ENCODE data around the gene TNS4. TPM values are rescaled to one million over a fixed set of nuclear protein-coding genes. Genes with fewer than 3 reads are reported as not detected.
A peak's percentile ranks its signal among the peaks of the same experiment; 100 is the strongest.

TNS4 gene
- total and polyA plus RNA-seq, 7 donors = 1.2 to 6.9 (median 1.8) TPM; not detected in 4

DNA sequence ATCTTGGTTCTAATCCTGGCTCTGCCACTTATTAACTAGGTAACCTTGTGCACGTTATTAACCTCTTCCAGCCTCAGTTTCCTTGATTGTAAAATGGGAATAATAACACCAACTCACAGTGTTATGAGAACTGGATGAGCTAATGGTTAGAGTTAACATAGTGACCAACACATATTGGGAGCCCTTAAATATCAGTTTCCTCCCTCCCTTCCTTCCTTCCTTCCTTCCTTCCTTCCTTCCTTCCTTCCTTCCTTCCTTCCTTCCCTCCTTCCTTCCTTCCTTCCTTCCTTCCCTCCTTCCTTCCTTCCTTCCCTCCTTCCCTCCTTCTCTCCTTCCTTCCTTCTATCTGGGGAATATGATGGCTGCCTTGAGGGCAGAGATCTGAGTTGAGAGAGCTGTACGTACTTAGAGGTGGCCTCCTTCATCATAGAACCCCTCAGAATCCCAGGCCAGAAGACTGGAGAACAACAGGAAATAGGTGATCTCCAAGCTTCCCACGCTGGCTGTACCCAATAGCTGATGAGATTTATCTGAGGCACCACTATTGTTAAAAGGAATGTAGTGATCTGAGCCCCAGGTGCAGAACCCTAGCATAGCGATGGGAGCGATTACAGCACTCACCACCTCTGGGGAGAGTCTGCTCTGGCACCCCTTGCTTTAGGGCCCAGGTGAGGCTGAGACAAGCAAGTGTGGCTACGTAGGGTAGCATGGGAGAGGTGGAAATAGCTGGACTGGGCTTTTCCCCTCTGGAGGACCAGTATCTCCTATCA is 37.7 kb upstream of the TNS4 start:
- peak overlapping the region; percentile 83 to 89 (median 84) for H3K27ac ChIP-seq
- intact Hi-C loops (cut with DNase I) = loop anchor here (5.0 kb wide), 1 partner anchor 557 kb away; the partner anchor contains the start of gene PSMD3
- peak; percentile 45 for DNase-seq
- no peaks in the 10 kb centered on the region for H3K27me3 ChIP-seq
- H3K36me3 ChIP-seq = no peaks in the 10 kb centered on the region
- TF ChIP-seq POLR2A (IDR thresholded peaks at IDR 0.05) = no peak
- no peak for TF ChIP-seq EP300 (IDR thresholded peaks at IDR 0.05)
- TF ChIP-seq, protein P1, sequence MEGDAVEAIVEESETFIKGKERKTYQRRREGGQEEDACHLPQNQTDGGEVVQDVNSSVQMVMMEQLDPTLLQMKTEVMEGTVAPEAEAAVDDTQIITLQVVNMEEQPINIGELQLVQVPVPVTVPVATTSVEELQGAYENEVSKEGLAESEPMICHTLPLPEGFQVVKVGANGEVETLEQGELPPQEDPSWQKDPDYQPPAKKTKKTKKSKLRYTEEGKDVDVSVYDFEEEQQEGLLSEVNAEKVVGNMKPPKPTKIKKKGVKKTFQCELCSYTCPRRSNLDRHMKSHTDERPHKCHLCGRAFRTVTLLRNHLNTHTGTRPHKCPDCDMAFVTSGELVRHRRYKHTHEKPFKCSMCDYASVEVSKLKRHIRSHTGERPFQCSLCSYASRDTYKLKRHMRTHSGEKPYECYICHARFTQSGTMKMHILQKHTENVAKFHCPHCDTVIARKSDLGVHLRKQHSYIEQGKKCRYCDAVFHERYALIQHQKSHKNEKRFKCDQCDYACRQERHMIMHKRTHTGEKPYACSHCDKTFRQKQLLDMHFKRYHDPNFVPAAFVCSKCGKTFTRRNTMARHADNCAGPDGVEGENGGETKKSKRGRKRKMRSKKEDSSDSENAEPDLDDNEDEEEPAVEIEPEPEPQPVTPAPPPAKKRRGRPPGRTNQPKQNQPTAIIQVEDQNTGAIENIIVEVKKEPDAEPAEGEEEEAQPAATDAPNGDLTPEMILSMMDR (IDR thresholded peaks at IDR 0.05) = no peak
- no peaks in the 10 kb centered on the region for H3K9me3 ChIP-seq
- peaks cover 0 to 86% (median 72%) of the 10 kb centered on the region in 4 donors for H3K4me1 ChIP-seq
- WGBS, 2 donors = 85 to 91% methylated on average over 6 of the region's 6 CpGs
- H3K4me3 ChIP-seq = no peak overlapping the region

DNA sequence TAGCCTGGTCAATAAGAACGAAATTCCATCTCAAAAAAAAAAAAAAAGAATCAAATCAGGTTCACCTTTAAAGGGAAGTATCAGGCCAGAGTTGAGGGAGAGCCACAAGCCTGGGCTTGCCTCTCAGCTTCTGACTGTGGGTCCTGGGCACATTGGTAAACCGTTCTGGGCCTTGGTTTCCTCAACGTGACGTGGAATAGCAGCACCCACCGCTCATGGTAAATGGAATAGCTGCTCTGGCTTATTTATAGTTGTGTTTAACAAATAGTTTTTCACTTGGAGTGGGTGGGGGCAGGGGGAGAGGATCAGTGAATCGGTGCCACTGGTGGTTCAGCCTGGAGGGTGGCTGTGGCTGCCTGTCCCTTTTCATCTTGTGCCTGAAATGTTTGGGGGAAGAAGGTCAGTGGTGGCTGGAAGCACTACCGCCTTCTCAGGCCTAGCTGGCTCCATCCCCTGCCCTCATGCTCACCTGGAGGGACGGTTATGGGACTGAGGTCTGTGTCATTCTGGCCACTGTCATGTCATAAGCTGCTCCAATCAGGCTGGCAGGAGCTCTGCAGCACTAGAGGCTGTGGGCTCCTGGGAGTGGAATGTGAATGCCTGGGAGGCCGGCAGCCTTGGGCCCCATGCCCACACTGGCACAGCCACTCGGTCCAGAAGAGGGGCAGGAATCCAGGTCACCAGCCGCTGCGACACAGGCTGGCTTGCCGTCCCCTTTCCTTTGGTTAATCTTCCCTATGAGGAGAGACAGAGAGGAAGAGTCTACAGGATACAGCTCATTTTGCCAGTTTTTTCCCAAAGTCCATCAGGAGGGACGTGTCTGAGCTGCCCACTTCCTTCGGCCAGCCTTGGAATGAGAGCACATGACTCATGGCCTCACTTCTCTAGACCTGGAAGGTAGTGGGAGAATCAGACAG is 36.9 kb upstream of the TNS4 start:
- Histone ChIP-seq H3K27ac (peak overlapping the region; percentile 83 to 89 (median 84)), H3K9me3 (no peaks in the 10 kb centered on the region), H3K36me3 (no peaks in the 10 kb centered on the region), H3K4me1 (peaks cover 0 to 86% (median 73%) of the 10 kb centered on the region in 4 donors), H3K27me3 (no peaks in the 10 kb centered on the region), H3K4me3 (no peak overlapping the region)
- no peak for TF ChIP-seq POLR2AphosphoS5 (IDR thresholded peaks at IDR 0.05)
- no peak for TF ChIP-seq POLR2A (IDR thresholded peaks at IDR 0.05)
- TF ChIP-seq, protein P1 (IDR thresholded peaks at IDR 0.05) = no peak
- peak; percentile 70 for DNase-seq
- intact Hi-C loops (cut with DNase I) = loop anchor here (5.0 kb wide), 1 partner anchor 556 kb away; the partner anchor contains the start of gene PSMD3
- 89 to 93% methylated on average over 15 of the region's 15 CpGs for WGBS, 2 donors

GRCh38 chr17:40536295-40537171 is 35.1 kb upstream of the TNS4 start:
- Histone ChIP-seq H3K36me3 (no peaks in the 10 kb centered on the region), H3K27ac (peak overlapping the region; percentile 45 to 89 (median 84)), H3K4me3 (no peak overlapping the region), H3K27me3 (no peaks in the 10 kb centered on the region), H3K4me1 (peaks cover 0 to 77% (median 68%) of the 10 kb centered on the region in 4 donors), H3K9me3 (no peaks in the 10 kb centered on the region)
- TF ChIP-seq POLR2AphosphoS5 (IDR thresholded peaks at IDR 0.05) = peak; percentile 13 to 69 (median 54)
- TF ChIP-seq, protein P1 (IDR thresholded peaks at IDR 0.05) = no peak
- peak in 2 of 4 donors; percentile 9 to 74 for TF ChIP-seq EP300 (IDR thresholded peaks at IDR 0.05)
- TF ChIP-seq POLR2A (IDR thresholded peaks at IDR 0.05) = no peak
- intact Hi-C loops (cut with DNase I) = loop anchor here (5.0 kb wide), 1 partner anchor 554 kb away; the partner anchor contains the start of gene PSMD3
- 56 to 62% methylated on average over 13 of the region's 13 CpGs for WGBS, 2 donors
- DNase-seq = peak; percentile 81

DNA sequence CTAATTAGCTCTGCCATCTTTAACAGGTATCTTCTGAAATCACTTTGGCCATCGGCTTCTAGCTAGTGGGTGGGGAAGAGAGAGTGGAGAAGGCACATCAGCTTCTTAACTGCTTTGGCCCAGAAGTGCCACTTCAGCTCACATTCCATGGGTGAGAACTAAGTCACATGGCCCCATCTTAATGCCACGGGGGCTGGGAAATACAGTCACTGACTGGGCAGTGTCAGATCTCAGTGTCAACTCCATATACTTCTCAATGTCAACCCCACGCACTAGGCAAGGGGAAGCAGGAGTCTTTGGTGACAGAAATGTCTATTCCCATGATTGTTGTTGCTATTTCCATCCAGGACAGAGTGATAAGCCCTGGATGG is 34.5 kb upstream of the TNS4 start:
- TF ChIP-seq POLR2AphosphoS5 (IDR thresholded peaks at IDR 0.05) (peak in 1 of 4 donors; percentile 6), EP300 (IDR thresholded peaks at IDR 0.05) (no peak)
- Histone ChIP-seq H3K27me3 (no peaks in the 10 kb centered on the region), H3K4me1 (peaks cover 0 to 70% (median 63%) of the 10 kb centered on the region in 4 donors), H3K4me3 (no peak overlapping the region), H3K36me3 (no peaks in the 10 kb centered on the region), H3K9me3 (no peaks in the 10 kb centered on the region), H3K27ac (peak overlapping the region; percentile 45 to 89 (median 84))
- WGBS, 2 donors = 84 to 85% methylated on average over 3 of the region's 3 CpGs
- intact Hi-C loops (cut with DNase I) = loop anchor here (5.0 kb wide), 1 partner anchor 554 kb away; the partner anchor contains the start of gene PSMD3
- no peak for DNase-seq

All from sigmoid colon (tissue), 7 donors.